LoVo (cell line): ENCODE results near the gene MAP2K1.
A peak's percentile ranks its signal among the peaks of the same experiment; 100 is the strongest.
"Not testable (repeated sequence)": the region's sequence is repeated elsewhere in the genome, so short reads cannot be mapped to it uniquely, and the experiment has no call there.

Experiments used
- DNase-seq: peaks from one replicate; pipeline ENCODE4 v3.0.0-alpha.2; 2016; ENCODE audit warnings: low spot score

The MAP2K1 gene

GRCh38 chr15:66477011-66477410 lies 90.3 kb downstream of the MAP2K1 start:
- DNase-seq = no peak

- no peak for DNase-seq
These were observed 93.6 kb downstream of the MAP2K1 start for GRCh38 chr15:66480267-66480666.

GRCh38 chr15:66481107-66481856 lies 94.6 kb downstream of the MAP2K1 start:
- DNase-seq = no peak

GRCh38 chr15:66482539-66482938 lies 95.8 kb downstream of the MAP2K1 start:
- no peak for DNase-seq

- peak; percentile 62 for DNase-seq
These were observed 96.4 kb downstream of the MAP2K1 start for GRCh38 chr15:66483131-66483566.

GRCh38 chr15:66484539-66485112 lies 97.9 kb downstream of the MAP2K1 start:
- no peak for DNase-seq

- DNase-seq = no peak
These were observed 100.2 kb downstream of the MAP2K1 start for GRCh38 chr15:66486887-66487286.

GRCh38 chr15:66488525-66488924 lies 101.8 kb downstream of the MAP2K1 start:
- DNase-seq = no peak

- no peak for DNase-seq
These were observed 102.6 kb downstream of the MAP2K1 start for GRCh38 chr15:66489179-66489791.

GRCh38 chr15:66491846-66492245 lies 105.1 kb downstream of the MAP2K1 start:
- DNase-seq = no peak

- no peak for DNase-seq
These were observed 107.5 kb downstream of the MAP2K1 start for GRCh38 chr15:66494262-66494661.

GRCh38 chr15:66496951-66497501 lies 110.3 kb downstream of the MAP2K1 start:
- peak; percentile 56 for DNase-seq

- peak; percentile 97 for DNase-seq
These were observed 111.1 kb downstream of the MAP2K1 start, which contains the start of gene SNAPC5 for GRCh38 chr15:66497502-66498455. TSS of gene SNAPC5 (minus strand) at chr15:66497762. CDS start at chr15:66497731, 31 bp downstream.

GRCh38 chr15:66498501-66499386 lies 112.0 kb downstream of the MAP2K1 start:
- peak; percentile 47 for DNase-seq

- not testable (repeated sequence) for DNase-seq
These were observed 113.6 kb downstream of the MAP2K1 start for GRCh38 chr15:66500346-66500745.

- no peak for DNase-seq
These were observed 115.8 kb downstream of the MAP2K1 start for GRCh38 chr15:66502491-66502890.

GRCh38 chr15:66503041-66503648 lies 116.4 kb downstream of the MAP2K1 start:
- DNase-seq = not testable (repeated sequence)

- no peak for DNase-seq
These were observed 117.3 kb downstream of the MAP2K1 start for GRCh38 chr15:66503780-66504562.
